GM19025 (cell line): ENCODE measurements around the gene PNRC2.
"Not testable (repeated sequence)": the region's sequence is repeated elsewhere in the genome, so short reads cannot be mapped to it uniquely, and the experiment has no call there.

Experiments used
- ATAC-seq: cut with Tn5 transposase; IDR thresholded peaks from one replicate; pipeline ENCODE4 v1.9.1; 2021; ENCODE audit warnings: mild to moderate bottlenecking, low read depth, moderate library complexity; ENCODE audit not compliant: unreplicated experiment

PNRC2 gene

GRCh38 chr1:23936481-23937176, 23.0 kb upstream of the PNRC2 start:
- ATAC-seq, result no peak

- no peak for ATAC-seq
Observed at GRCh38 chr1:23947366-23947765, 12.3 kb upstream of the PNRC2 start.

- ATAC-seq, result no peak
Observed at GRCh38 chr1:23953020-23953419, 6.6 kb upstream of the PNRC2 start.

- no peak for ATAC-seq
Observed at GRCh38 chr1:23957096-23957495, 2.5 kb upstream of the PNRC2 start.

GRCh38 chr1:23958040-23958809, 1.4 kb upstream of the PNRC2 start:
- ATAC-seq, result not testable (repeated sequence)

GRCh38 chr1:23958810-23959460, 693 bp upstream of the PNRC2 start:
- peak; percentile 53 for ATAC-seq

DNA sequence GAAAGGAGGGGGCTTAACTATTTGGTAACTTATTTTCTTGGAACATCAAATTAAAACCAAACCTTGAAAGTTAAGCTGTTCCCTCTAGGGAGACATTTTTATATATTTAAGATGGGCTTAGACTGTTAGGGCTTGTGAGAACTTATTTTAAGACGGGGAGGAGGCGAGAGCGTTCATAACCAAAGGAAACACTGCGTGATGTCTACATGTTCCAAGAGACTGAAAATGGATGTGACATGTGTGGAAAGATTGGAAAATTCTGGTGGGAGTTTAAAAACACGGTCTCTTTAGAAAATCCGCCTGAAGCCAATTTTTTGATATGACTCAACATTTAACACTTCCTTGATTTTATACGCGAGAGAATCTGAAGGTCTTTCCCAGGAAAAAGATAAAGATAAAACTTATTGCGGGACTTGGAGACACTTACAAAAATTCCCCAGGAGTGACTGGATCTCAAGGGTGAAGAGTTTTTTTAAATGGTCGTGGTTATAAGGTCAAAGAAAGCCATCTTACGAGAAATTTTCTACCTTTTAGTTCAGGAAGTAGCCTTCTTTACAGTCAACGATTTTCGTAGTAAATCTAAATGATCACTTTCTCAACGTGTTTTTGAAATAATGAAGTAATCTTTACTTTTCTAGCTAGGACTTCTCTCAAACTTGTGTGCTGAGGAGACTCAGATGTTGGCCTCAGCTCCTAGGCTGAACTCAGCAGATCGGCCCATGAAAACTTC, 828 bp downstream of the PNRC2 start:
- no peak for ATAC-seq

GRCh38 chr1:23963617-23964234, 4.1 kb downstream of the PNRC2 start:
- no peak for ATAC-seq

- no peak for ATAC-seq
Observed at GRCh38 chr1:23964235-23964668, 4.6 kb downstream of the PNRC2 start.

- ATAC-seq, result no peak
Observed at GRCh38 chr1:23964790-23965740, 5.4 kb downstream of the PNRC2 start.

DNA sequence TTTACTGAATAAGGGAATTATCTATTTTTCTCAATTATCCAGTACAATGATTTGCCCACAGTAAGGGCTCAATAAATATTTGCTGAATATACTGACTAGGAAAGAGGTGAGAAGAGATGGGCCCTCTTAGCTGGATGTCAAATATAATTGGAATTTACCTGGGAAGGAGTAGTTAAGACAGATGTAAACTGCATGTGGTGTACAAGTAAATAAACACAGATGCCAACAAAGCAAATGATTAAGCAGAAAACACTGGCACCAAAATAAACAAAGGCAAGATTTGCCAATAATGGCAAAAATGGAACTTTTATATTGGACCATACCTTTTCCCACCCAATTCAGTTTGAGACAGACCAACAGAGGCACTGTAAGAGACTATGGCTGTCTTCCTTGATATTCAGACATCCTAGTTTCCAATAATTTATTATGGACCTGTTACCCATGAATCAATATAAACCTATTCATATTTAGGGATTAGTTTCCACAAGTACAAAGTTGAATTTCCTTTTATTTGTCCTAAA, 7.4 kb downstream of the PNRC2 start:
- ATAC-seq, result no peak

DNA sequence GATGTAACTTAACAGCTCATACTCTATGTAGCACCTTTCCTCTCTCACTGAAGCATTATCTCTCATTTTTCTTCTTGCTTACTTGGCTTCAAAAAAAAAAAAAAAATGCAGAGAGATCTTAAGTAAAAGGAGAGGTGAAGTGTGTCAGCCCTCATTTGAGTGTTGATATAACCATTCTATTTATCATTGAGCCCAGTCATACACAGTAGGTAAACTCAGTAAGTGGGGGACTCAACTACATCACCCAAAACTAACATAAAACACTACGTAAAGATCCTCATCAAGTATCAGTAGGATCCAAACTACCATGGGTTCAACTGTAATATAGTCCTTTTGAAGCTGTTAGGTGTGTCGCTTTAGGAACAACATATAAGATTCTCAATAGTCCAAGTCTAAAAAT, 8.2 kb downstream of the PNRC2 start:
- no peak for ATAC-seq

GRCh38 chr1:23977187-23977853, 17.7 kb downstream of the PNRC2 start:
- no peak for ATAC-seq

DNA sequence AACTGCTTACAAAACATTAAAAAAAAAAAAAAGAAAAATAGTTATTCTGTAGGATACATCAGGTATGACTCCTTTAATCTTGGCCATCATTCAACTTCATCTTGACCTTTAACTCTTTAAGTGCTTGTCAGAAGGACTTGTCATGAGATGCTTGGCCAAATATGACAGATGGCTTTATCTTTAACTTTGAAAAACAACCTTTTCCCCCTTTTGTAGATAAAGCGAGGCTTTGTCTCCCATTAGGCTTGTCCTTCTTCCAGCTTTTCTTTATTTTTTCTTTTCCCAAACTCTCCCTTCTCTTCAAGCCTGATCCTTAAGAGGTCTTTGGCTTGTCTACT, 18.2 kb downstream of the PNRC2 start:
- no peak for ATAC-seq

DNA sequence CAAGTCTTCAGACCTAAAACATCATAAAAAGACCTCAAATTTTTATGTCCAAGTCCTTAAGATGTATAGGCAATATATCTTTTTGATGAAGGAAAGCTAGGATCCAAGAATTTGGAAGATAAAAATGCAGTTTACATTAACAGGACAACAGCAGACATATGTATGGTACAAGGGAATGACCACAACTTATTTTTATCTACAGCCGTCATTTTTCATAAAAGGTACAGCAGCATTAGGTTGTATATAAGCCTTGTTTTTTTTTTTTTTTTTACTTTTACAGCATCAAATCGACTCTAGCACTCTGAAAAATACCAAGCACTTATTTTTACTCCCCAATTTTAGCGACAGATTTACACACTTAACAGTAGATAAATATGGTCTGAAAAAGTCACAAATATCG, 19.2 kb downstream of the PNRC2 start:
- ATAC-seq, result no peak

GRCh38 chr1:23979387-23979880, 19.8 kb downstream of the PNRC2 start:
- no peak for ATAC-seq

GRCh38 chr1:23979881-23980727, 20.5 kb downstream of the PNRC2 start, which contains the start of gene SRSF10:
SRSF10 (minus strand) TSS chr1:23980327; CDS start chr1:23980255, 72 bp downstream.
- ATAC-seq, result peak; percentile 83

GRCh38 chr1:23980728-23981070, 21.1 kb downstream of the PNRC2 start:
- ATAC-seq, result no peak
